Measurements from ENCODE around the gene UCN.
"Not testable (repeated sequence)": the region's sequence is repeated elsewhere in the genome, so short reads cannot be mapped to it uniquely, and the experiment has no call there.

GRCh38 chr2:27300606-27301005 lies 7.6 kb downstream of the UCN start:
- TF ChIP-seq POLR2A, CTCF (IDR thresholded peaks at IDR 0.05): not testable (repeated sequence)
